Fibroblast of skin of back (primary cell): ENCODE results near the gene RBM19.

Experiments used
- DNase-seq: peaks from one replicate; pipeline ENCODE4 v3.0.0-alpha.2; 2013

The RBM19 gene

GRCh38 chr12:113950873-113951272, 15.3 kb downstream of the RBM19 start:
- DNase-seq: no peak

- DNase-seq: no peak
Measured at GRCh38 chr12:113949321-113950305, 16.5 kb downstream of the RBM19 start.

GRCh38 chr12:113948151-113948914, 17.8 kb downstream of the RBM19 start:
- no peak for DNase-seq

- no peak for DNase-seq
Measured at GRCh38 chr12:113946175-113946574, 19.9 kb downstream of the RBM19 start.

GRCh38 chr12:113945174-113946173, 20.7 kb downstream of the RBM19 start:
- DNase-seq: no peak

GRCh38 chr12:113942209-113942608, 23.9 kb downstream of the RBM19 start:
- no peak for DNase-seq

GRCh38 chr12:113941208-113941486, 25.0 kb downstream of the RBM19 start:
- DNase-seq: no peak

- no peak for DNase-seq
Measured at GRCh38 chr12:113940357-113941207, 25.5 kb downstream of the RBM19 start.

- no peak for DNase-seq
Measured at GRCh38 chr12:113939867-113940266, 26.3 kb downstream of the RBM19 start.

GRCh38 chr12:113938471-113938870, 27.7 kb downstream of the RBM19 start:
- DNase-seq: no peak

GRCh38 chr12:113936460-113936859, 29.7 kb downstream of the RBM19 start:
- DNase-seq: no peak

- DNase-seq: no peak
Measured at GRCh38 chr12:113935459-113935858, 30.7 kb downstream of the RBM19 start.

GRCh38 chr12:113934946-113935345, 31.2 kb downstream of the RBM19 start:
- DNase-seq: no peak

- no peak for DNase-seq
Measured at GRCh38 chr12:113934060-113934814, 31.9 kb downstream of the RBM19 start.

GRCh38 chr12:113933201-113933786, 32.8 kb downstream of the RBM19 start:
- peak; percentile 64 for DNase-seq

- DNase-seq: no peak
Measured at GRCh38 chr12:113932381-113933196, 33.5 kb downstream of the RBM19 start.

- no peak for DNase-seq
Measured at GRCh38 chr12:113931517-113931916, 34.6 kb downstream of the RBM19 start.

GRCh38 chr12:113930249-113930648, 35.9 kb downstream of the RBM19 start:
- DNase-seq: no peak

- no peak for DNase-seq
Measured at GRCh38 chr12:113929312-113929989, 36.7 kb downstream of the RBM19 start.
